HG02852 (cell line): ENCODE measurements around the gene KLHL41.
"Not testable (repeated sequence)": the region's sequence is repeated elsewhere in the genome, so short reads cannot be mapped to it uniquely, and the experiment has no call there.

ENCODE experiments used
- ATAC-seq: cut with Tn5 transposase; IDR thresholded peaks from one replicate; pipeline ENCODE4 v1.9.1; 2021; ENCODE audit warnings: mild to moderate bottlenecking, moderate library complexity; ENCODE audit not compliant: unreplicated experiment

The KLHL41 gene

GRCh38 chr2:169570752-169571151 lies 61.2 kb downstream of the KLHL41 start:
- ATAC-seq: not testable (repeated sequence)

GRCh38 chr2:169571571-169571970 lies 62.1 kb downstream of the KLHL41 start:
- no peak for ATAC-seq

GRCh38 chr2:169572189-169572588 lies 62.7 kb downstream of the KLHL41 start:
- no peak for ATAC-seq

- ATAC-seq: no peak
These were observed 63.3 kb downstream of the KLHL41 start for GRCh38 chr2:169572821-169573159.

GRCh38 chr2:169573160-169573973 lies 63.9 kb downstream of the KLHL41 start, which contains the start of gene FASTKD1:
TSS of gene FASTKD1 (minus strand) at chr2:169573865. CDS start at chr2:169572029, 1,836 bp downstream.
- ATAC-seq: peak; percentile 99

GRCh38 chr2:169573974-169574299 lies 64.4 kb downstream of the KLHL41 start:
- no peak for ATAC-seq

- ATAC-seq: not testable (repeated sequence)
These were observed 65.0 kb downstream of the KLHL41 start for GRCh38 chr2:169574539-169574938.

GRCh38 chr2:169575264-169575663 lies 65.8 kb downstream of the KLHL41 start:
- ATAC-seq: not testable (repeated sequence)
